Sigmoid colon (tissue), 4 donors: ENCODE data around the gene RNASET2.

Experiments
- CTCF ChIP-seq, 4 experiments: fragments of 450-650 bp in 3 of 4; fragments of 200-600 bp in 1 of 4; IDR thresholded peaks; one replicate each; pipeline ENCODE4 v1.5.1; 2016 to 2019; ENCODE audit warnings: antibody characterized with exemption in 4 of 4, mild to moderate bottlenecking in 3 of 4, moderate library complexity in 2 of 4
- POLR2A ChIP-seq, 2 donors: fragments of 450-650 bp; IDR thresholded peaks; one replicate each; pipeline ENCODE4 v1.6.1; 2016; ENCODE audit warnings: antibody characterized with exemption in 2 of 2, mild to moderate bottlenecking in 2 of 2, moderate library complexity in 2 of 2
- POLR2AphosphoS5 ChIP-seq, 4 donors: sonication (generic); formaldehyde crosslinking; IDR thresholded peaks; one replicate each; pipeline ENCODE4 v1.6.1; 2017; ENCODE audit warnings: antibody characterized with exemption in 4 of 4

GRCh38 chr6:166940643-166941068, 15.7 kb downstream of the RNASET2 start:
- TF ChIP-seq CTCF (IDR thresholded peaks at IDR 0.05) (no peak), POLR2A (IDR thresholded peaks at IDR 0.05) (no peak), POLR2AphosphoS5 (IDR thresholded peaks at IDR 0.05) (no peak)
